SU-DHL-6 (cell line): Measurements from ENCODE around the gene CAMK1D.
A peak's percentile ranks its signal among the peaks of the same experiment; 100 is the strongest.

Experiments used
- H2AFZ ChIP-seq: fragments of 200-600 bp; sonication (generic); 2 replicates; pipeline ENCODE4 v1.6.1; 2014; ENCODE audit warnings: low read depth, mild to moderate bottlenecking, moderate library complexity, mixed read lengths, antibody characterized with exemption, low read length; ENCODE audit not compliant: severe bottlenecking
- H3F3A ChIP-seq: fragments of 200-600 bp; shearing (Covaris generic); 2 replicates; pipeline ENCODE4 v1.6.0; 2016; ENCODE audit warnings: antibody characterized with exemption, mild to moderate bottlenecking; ENCODE audit not compliant: insufficient read depth
- H3K27ac ChIP-seq: fragments of 200-600 bp; sonication (generic); 2 replicates; pipeline ENCODE4 v1.5.1; 2016; ENCODE audit warnings: low read depth, mild to moderate bottlenecking, low read length, moderate library complexity, mixed read lengths
- H3K27me3 ChIP-seq: fragments of 200-600 bp; sonication (generic), shearing (Covaris generic); 2 replicates; pipeline ENCODE4 v1.6.0; 2014; ENCODE audit warnings: mild to moderate bottlenecking, low read length
- H3K36me3 ChIP-seq: fragments of 200-600 bp; sonication (generic); 2 replicates; pipeline ENCODE4 v1.6.1; 2014; ENCODE audit warnings: mild to moderate bottlenecking, low read length, mixed read lengths
- H3K4me2 ChIP-seq: fragments of 300-600, 200-600 bp; shearing (Covaris generic), sonication (generic); 2 replicates; pipeline ENCODE4 v1.6.0; 2014; ENCODE audit warnings: low read length, low read depth, mild to moderate bottlenecking; ENCODE audit not compliant: poor library complexity, severe bottlenecking
- H3K4me3 ChIP-seq: fragments of 200-600 bp; sonication (generic); 2 replicates; pipeline ENCODE4 v1.5.1; 2014; ENCODE audit warnings: antibody characterized with exemption, low read length, mild to moderate bottlenecking, mixed read lengths; ENCODE audit not compliant: insufficient read depth, poor library complexity, severe bottlenecking
- H3K79me2 ChIP-seq: fragments of 200-600 bp; sonication (generic); 2 replicates; pipeline ENCODE4 v1.6.1; 2014; ENCODE audit warnings: mild to moderate bottlenecking, low read length, moderate library complexity; ENCODE audit not compliant: insufficient read depth
- H3K9ac ChIP-seq: fragments of 200-600 bp; sonication (generic); 2 replicates; pipeline ENCODE4 v1.7.0; 2014; ENCODE audit warnings: mild to moderate bottlenecking, low read length
- H3K9me2 ChIP-seq: fragments of 200-600 bp; sonication (generic); replicated peaks from 2 replicates; pipeline ENCODE4 v1.6.1; 2014; ENCODE audit warnings: low read length; ENCODE audit not compliant: insufficient read depth
- H3K9me3 ChIP-seq: fragments of 200-600 bp; sonication (generic); 2 replicates; pipeline ENCODE4 v1.6.1; 2014; ENCODE audit warnings: low read length, mixed read lengths; ENCODE audit not compliant: insufficient read depth
- H4K20me1 ChIP-seq: fragments of 200-600 bp; sonication (generic); 2 replicates; pipeline ENCODE4 v1.6.1; 2014; ENCODE audit warnings: low read depth, mild to moderate bottlenecking, antibody characterized with exemption, low read length, moderate library complexity, mixed read lengths
- EZH2phosphoT487 ChIP-seq: fragments of 200-600 bp; sonication (generic), shearing (Covaris generic); conservative IDR thresholded peaks from 2 replicates; pipeline ENCODE4 v1.6.1; 2018; ENCODE audit warnings: mild to moderate bottlenecking, antibody characterized with exemption, low read length, moderate library complexity, mixed read lengths
- TF ChIP-seq, protein P1 (sequence below): fragments of 200-600 bp; sonication (generic); IDR thresholded peaks from one replicate; pipeline ENCODE4 v1.5.1; 2017; ENCODE audit warnings: antibody characterized with exemption, mild to moderate bottlenecking, low read length, moderate library complexity; ENCODE audit not compliant: insufficient read depth, poor library complexity, severe bottlenecking

The CAMK1D gene

DNA sequence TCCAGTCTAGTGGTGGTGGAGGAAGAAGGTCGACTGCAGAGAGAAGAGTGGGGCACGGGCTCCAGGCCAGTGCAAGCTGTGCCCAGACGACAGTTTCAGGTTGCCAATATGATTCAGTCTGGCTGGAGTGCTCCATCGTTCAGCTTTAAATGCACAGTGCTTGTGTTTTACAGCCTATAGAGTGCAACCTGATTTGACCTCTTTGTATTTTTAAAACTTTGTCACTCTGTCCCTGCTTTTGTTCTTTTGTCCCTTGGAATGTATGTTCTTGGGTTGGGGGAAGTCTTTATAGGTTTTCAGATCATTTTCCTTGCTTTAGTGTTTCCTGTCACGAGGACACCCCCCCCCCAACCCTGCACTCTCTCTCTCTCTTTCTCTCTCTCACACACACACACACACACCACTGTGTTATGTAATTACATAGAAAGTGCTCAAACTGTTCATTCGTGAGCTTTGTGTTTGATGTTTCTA lies 198.0 kb downstream of the CAMK1D start:
- H3K27me3 ChIP-seq: no peaks in the 10 kb centered on the region
- H3K9ac ChIP-seq: no peak overlapping the region
- no peak overlapping the region for H3K27ac ChIP-seq
- no peak overlapping the region for H2AFZ ChIP-seq
- H3F3A ChIP-seq: no peaks in the 10 kb centered on the region
- no peaks in the 10 kb centered on the region for H3K36me3 ChIP-seq
- H3K9me3 ChIP-seq: no peaks in the 10 kb centered on the region
- TF ChIP-seq, protein P1, sequence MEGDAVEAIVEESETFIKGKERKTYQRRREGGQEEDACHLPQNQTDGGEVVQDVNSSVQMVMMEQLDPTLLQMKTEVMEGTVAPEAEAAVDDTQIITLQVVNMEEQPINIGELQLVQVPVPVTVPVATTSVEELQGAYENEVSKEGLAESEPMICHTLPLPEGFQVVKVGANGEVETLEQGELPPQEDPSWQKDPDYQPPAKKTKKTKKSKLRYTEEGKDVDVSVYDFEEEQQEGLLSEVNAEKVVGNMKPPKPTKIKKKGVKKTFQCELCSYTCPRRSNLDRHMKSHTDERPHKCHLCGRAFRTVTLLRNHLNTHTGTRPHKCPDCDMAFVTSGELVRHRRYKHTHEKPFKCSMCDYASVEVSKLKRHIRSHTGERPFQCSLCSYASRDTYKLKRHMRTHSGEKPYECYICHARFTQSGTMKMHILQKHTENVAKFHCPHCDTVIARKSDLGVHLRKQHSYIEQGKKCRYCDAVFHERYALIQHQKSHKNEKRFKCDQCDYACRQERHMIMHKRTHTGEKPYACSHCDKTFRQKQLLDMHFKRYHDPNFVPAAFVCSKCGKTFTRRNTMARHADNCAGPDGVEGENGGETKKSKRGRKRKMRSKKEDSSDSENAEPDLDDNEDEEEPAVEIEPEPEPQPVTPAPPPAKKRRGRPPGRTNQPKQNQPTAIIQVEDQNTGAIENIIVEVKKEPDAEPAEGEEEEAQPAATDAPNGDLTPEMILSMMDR: no peak
- no peak for TF ChIP-seq EZH2phosphoT487
- H3K79me2 ChIP-seq: peaks cover 93% of the 10 kb centered on the region
- no peak overlapping the region for H3K4me3 ChIP-seq
- no peaks in the 10 kb centered on the region for H4K20me1 ChIP-seq
- no peak overlapping the region for H3K4me2 ChIP-seq
- H3K9me2 ChIP-seq: no peaks in the 10 kb centered on the region

- Histone ChIP-seq H3K27me3 (no peaks in the 10 kb centered on the region), H3F3A (no peaks in the 10 kb centered on the region), H3K4me2 (no peak overlapping the region), H3K79me2 (peaks cover 76% of the 10 kb centered on the region), H3K36me3 (no peaks in the 10 kb centered on the region), H3K9me3 (no peaks in the 10 kb centered on the region), H2AFZ (no peak overlapping the region), H3K9ac (no peak overlapping the region), H3K27ac (no peak overlapping the region), H3K4me3 (no peak overlapping the region), H4K20me1 (no peaks in the 10 kb centered on the region), H3K9me2 (no peaks in the 10 kb centered on the region)
- TF ChIP-seq, protein P1: peak; percentile 14
- TF ChIP-seq EZH2phosphoT487: no peak
Observed at GRCh38 chr10:12549297-12549696, 199.9 kb downstream of the CAMK1D start.

DNA sequence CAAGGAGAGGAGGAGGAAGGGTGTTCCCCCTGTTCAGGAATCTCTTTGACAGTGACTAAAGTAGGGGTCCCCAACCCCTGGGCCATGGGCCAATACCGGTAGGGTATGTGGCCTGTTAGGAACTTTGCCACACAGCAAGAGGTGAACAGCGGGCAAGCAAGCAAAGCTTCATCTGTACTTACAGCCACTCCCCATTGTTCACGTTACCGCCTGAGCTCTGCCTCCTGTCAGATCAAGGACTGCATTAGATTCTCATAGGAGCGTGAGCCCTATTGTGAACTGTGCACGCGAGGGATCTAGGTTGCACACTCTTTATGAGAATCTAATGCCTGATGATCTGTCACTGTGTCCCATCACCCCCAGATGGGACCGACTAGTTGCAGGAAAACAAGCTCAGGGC lies 201.6 kb downstream of the CAMK1D start:
- Histone ChIP-seq H3K9me2 (no peaks in the 10 kb centered on the region), H3K9ac (no peak overlapping the region), H3K27me3 (no peaks in the 10 kb centered on the region), H3K79me2 (peaks cover 75% of the 10 kb centered on the region), H4K20me1 (no peaks in the 10 kb centered on the region), H3K4me3 (no peak overlapping the region), H3K9me3 (no peaks in the 10 kb centered on the region), H3K4me2 (no peak overlapping the region), H3F3A (no peaks in the 10 kb centered on the region), H3K27ac (no peak overlapping the region), H2AFZ (no peak overlapping the region), H3K36me3 (no peaks in the 10 kb centered on the region; the same call in 1 of the 2 replicates)
- TF ChIP-seq, protein P1: no peak
- no peak for TF ChIP-seq EZH2phosphoT487
